ENCODE measurements around the gene KCNT2.
A peak's percentile ranks its signal among the peaks of the same experiment; 100 is the strongest.

Gene KCNT2

GRCh38 chr1:196400478-196401451 lies 207.5 kb downstream of the KCNT2 start:
- DNase-seq (ENCODE audit: low spot score), result peak; percentile 47

- DNase-seq (ENCODE audit: low spot score), result no peak
Measured at GRCh38 chr1:196399713-196400112, 208.5 kb downstream of the KCNT2 start.

- no peak for DNase-seq (ENCODE audit: low spot score)
Measured at GRCh38 chr1:196393742-196394141, 214.5 kb downstream of the KCNT2 start.

GRCh38 chr1:196393282-196393681 lies 215.0 kb downstream of the KCNT2 start:
- DNase-seq (ENCODE audit: low spot score), result no peak

GRCh38 chr1:196387766-196388165 lies 220.5 kb downstream of the KCNT2 start:
- DNase-seq (ENCODE audit: low spot score), result no peak

GRCh38 chr1:196385109-196385508 lies 223.1 kb downstream of the KCNT2 start:
- DNase-seq (ENCODE audit: low spot score), result no peak

- DNase-seq (ENCODE audit: low spot score), result no peak
Measured at GRCh38 chr1:196382383-196382782, 225.9 kb downstream of the KCNT2 start.

- DNase-seq (ENCODE audit: low spot score), result no peak
Measured at GRCh38 chr1:196381544-196381943, 226.7 kb downstream of the KCNT2 start.

GRCh38 chr1:196380316-196380715 lies 227.9 kb downstream of the KCNT2 start:
- DNase-seq (ENCODE audit: low spot score), result no peak

GRCh38 chr1:196377811-196378210 lies 230.4 kb downstream of the KCNT2 start:
- DNase-seq (ENCODE audit: low spot score), result no peak

GRCh38 chr1:196376630-196377328 lies 231.5 kb downstream of the KCNT2 start:
- DNase-seq (ENCODE audit: low spot score), result no peak

- DNase-seq (ENCODE audit: low spot score), result no peak
Measured at GRCh38 chr1:196373798-196374197, 234.4 kb downstream of the KCNT2 start.

- DNase-seq (ENCODE audit: low spot score), result peak; percentile 23
Measured at GRCh38 chr1:196372896-196373536, 235.2 kb downstream of the KCNT2 start.

- DNase-seq (ENCODE audit: low spot score), result no peak
Measured at GRCh38 chr1:196367838-196368237, 240.4 kb downstream of the KCNT2 start.

- DNase-seq (ENCODE audit: low spot score), result no peak
Measured at GRCh38 chr1:196366817-196367495, 241.3 kb downstream of the KCNT2 start.

- peak; percentile 14 for DNase-seq (ENCODE audit: low spot score)
Measured at GRCh38 chr1:196361112-196361714, 247.0 kb downstream of the KCNT2 start.

GRCh38 chr1:196357913-196358312 lies 250.3 kb downstream of the KCNT2 start:
- DNase-seq (ENCODE audit: low spot score), result no peak

- no peak for DNase-seq (ENCODE audit: low spot score)
Measured at GRCh38 chr1:196355206-196355786, 252.9 kb downstream of the KCNT2 start.

GRCh38 chr1:196344453-196344852 lies 263.8 kb downstream of the KCNT2 start:
- DNase-seq (ENCODE audit: low spot score), result no peak

- DNase-seq (ENCODE audit: low spot score), result no peak
Measured at GRCh38 chr1:196324345-196324744, 283.9 kb downstream of the KCNT2 start.

GRCh38 chr1:196323869-196324268 lies 284.4 kb downstream of the KCNT2 start:
- DNase-seq (ENCODE audit: low spot score), result no peak
